A673 (cell line): ENCODE measurements around the gene SCARB1. TPM values are rescaled to one million over a fixed set of nuclear protein-coding genes. Genes with fewer than 3 reads are reported as not detected.

Experiments
- BruUV-seq: library from RNA; stranded (reverse); fragments of 400-500 nt; replicated peaks from 2 replicates; lab custom pipeline; 2021; lab: Mats Ljungman, UMichigan
- CTCF ChIA-PET: fragments of 300-600 bp; sonication (Branson Sonifier 250); formaldehyde crosslinking; loops from one replicate; lab custom pipeline; 2022; ENCODE audit warnings: antibody characterized with exemption; lab: Charles Lee
- POLR2A ChIA-PET: fragments of 300-600 bp; sonication (Branson Sonifier 250); formaldehyde crosslinking; loops from one replicate; lab custom pipeline; 2022; ENCODE audit warnings: antibody characterized with exemption; ENCODE audit not compliant: low non-redundant PET; lab: Charles Lee
- DNase-seq: peaks from one replicate; pipeline ENCODE4 v3.0.0-alpha.2; 2015; ENCODE audit warnings: low spot score
- H3K27ac ChIP-seq: fragments of 200-600 bp; sonication (generic); 2 replicates; pipeline ENCODE4 v1.5.1; 2016; ENCODE audit warnings: mixed run types, low read depth, mild to moderate bottlenecking, mixed read lengths, antibody characterized with exemption, low read length; ENCODE audit not compliant: poor library complexity, severe bottlenecking
- H3K27me3 ChIP-seq: fragments of 200-600 bp; sonication (generic); replicated peaks from 2 replicates; pipeline ENCODE4 v1.6.1; 2017; ENCODE audit warnings: mixed run types, low read depth, mild to moderate bottlenecking, mixed read lengths, antibody characterized with exemption, low read length; ENCODE audit not compliant: insufficient read depth, poor library complexity
- H3K36me3 ChIP-seq: fragments of 200-600 bp; sonication (generic); 2 replicates; pipeline ENCODE4 v1.6.1; 2016; ENCODE audit warnings: mixed run types, mild to moderate bottlenecking, mixed read lengths, antibody characterized with exemption, low read length; ENCODE audit not compliant: insufficient read depth, poor library complexity, severe bottlenecking
- H3K4me1 ChIP-seq: fragments of 200-600 bp; sonication (generic); 2 replicates; pipeline ENCODE4 v1.6.1; 2017; ENCODE audit warnings: mixed run types, mild to moderate bottlenecking, mixed read lengths, antibody characterized with exemption, low read length; ENCODE audit not compliant: insufficient read depth, poor library complexity, severe bottlenecking
- H3K4me3 ChIP-seq: fragments of 200-600 bp; sonication (generic); 2 replicates; pipeline ENCODE4 v1.5.1; 2016; ENCODE audit warnings: low read depth, mixed run types, mild to moderate bottlenecking, mixed read lengths, low read length; ENCODE audit not compliant: poor library complexity, severe bottlenecking
- H3K9me3 ChIP-seq: fragments of 200-600 bp; sonication (generic); 2 replicates; pipeline ENCODE4 v1.6.1; 2016; ENCODE audit warnings: mixed run types, low read depth, mild to moderate bottlenecking, mixed read lengths, antibody characterized with exemption, low read length; ENCODE audit not compliant: poor library complexity, severe bottlenecking
- EZH2 ChIP-seq: fragments of 200-600 bp; sonication (generic); IDR thresholded peaks from 2 replicates; pipeline ENCODE4 v1.6.1; 2017; ENCODE audit warnings: borderline replicate concordance, low read depth, mild to moderate bottlenecking, mixed read lengths, antibody characterized with exemption, low read length; ENCODE audit not compliant: poor library complexity, severe bottlenecking
- intact Hi-C: fragments of 100-400 bp; cut with micrococcal nuclease; formaldehyde crosslinking; loops from one replicate; pipeline ENCODE4 v1.10.0; 2022; ENCODE audit not compliant: unreplicated experiment
- total RNA-seq: library from RNA; stranded (reverse); gene quantifications from 2 replicates; pipeline ENCODE4 v1.2.3, GENCODE V29; 2021
- TF ChIP-seq, protein P1 (sequence below): fragments of 300-800, 200-600 bp; sonication (generic); conservative IDR thresholded peaks from 2 replicates; pipeline ENCODE4 v1.5.1; 2017; ENCODE audit warnings: low read depth, mild to moderate bottlenecking, antibody characterized with exemption, low read length, moderate library complexity, mixed read lengths

Gene SCARB1
- total RNA-seq, 1 experiment from 2014 or later, result 74.6 TPM

GRCh38 chr12:124872068-124872719, 8.5 kb upstream of the SCARB1 start:
- H3K36me3 ChIP-seq, result no peaks in the 10 kb centered on the region
- ChIA-PET CTCF (no interaction called here), POLR2A (no interaction called here)
- no peak overlapping the region for H3K27ac ChIP-seq
- intact Hi-C loops, result no loop called here
- H3K4me3 ChIP-seq, result no peak overlapping the region
- no peaks in the 10 kb centered on the region for H3K27me3 ChIP-seq
- no peaks in the 10 kb centered on the region for H3K4me1 ChIP-seq
- no peak for TF ChIP-seq EZH2
- TF ChIP-seq, protein P1, sequence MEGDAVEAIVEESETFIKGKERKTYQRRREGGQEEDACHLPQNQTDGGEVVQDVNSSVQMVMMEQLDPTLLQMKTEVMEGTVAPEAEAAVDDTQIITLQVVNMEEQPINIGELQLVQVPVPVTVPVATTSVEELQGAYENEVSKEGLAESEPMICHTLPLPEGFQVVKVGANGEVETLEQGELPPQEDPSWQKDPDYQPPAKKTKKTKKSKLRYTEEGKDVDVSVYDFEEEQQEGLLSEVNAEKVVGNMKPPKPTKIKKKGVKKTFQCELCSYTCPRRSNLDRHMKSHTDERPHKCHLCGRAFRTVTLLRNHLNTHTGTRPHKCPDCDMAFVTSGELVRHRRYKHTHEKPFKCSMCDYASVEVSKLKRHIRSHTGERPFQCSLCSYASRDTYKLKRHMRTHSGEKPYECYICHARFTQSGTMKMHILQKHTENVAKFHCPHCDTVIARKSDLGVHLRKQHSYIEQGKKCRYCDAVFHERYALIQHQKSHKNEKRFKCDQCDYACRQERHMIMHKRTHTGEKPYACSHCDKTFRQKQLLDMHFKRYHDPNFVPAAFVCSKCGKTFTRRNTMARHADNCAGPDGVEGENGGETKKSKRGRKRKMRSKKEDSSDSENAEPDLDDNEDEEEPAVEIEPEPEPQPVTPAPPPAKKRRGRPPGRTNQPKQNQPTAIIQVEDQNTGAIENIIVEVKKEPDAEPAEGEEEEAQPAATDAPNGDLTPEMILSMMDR, result no peak
- no peaks in the 10 kb centered on the region for H3K9me3 ChIP-seq
- no peak for DNase-seq
- no TSS peak for BruUV-seq

GRCh38 chr12:124871297-124871696, 7.6 kb upstream of the SCARB1 start:
- CTCF ChIA-PET, result no interaction called here
- Histone ChIP-seq H3K9me3 (no peaks in the 10 kb centered on the region), H3K4me1 (no peaks in the 10 kb centered on the region), H3K27ac (no peak overlapping the region), H3K4me3 (no peak overlapping the region), H3K27me3 (no peaks in the 10 kb centered on the region), H3K36me3 (no peaks in the 10 kb centered on the region)
- POLR2A ChIA-PET, result no interaction called here
- TF ChIP-seq, protein P1, result no peak
- no peak for TF ChIP-seq EZH2
- no peak for DNase-seq
- BruUV-seq, result no TSS peak
- intact Hi-C loops, result no loop called here

DNA sequence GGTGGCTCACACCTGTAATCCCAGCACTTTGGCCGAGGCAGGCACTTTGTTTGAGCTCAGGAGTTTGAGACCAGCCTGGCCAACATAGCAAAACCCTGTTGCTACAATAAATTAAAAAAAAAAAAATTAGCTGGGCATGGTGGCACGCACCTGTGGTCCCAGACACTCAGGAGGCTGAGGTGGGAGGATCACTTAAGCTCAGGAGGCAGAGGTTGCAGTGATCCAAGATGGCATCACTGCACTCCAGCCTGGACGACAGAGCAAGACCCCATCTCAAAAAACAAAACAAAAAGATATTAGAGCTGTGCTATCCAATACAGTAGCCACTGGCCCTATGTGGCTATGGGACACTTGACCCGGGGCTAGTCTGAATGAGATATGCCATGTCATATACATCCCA, 6.9 kb upstream of the SCARB1 start:
- Histone ChIP-seq H3K4me3 (no peak overlapping the region), H3K4me1 (no peaks in the 10 kb centered on the region), H3K27ac (no peak overlapping the region), H3K27me3 (no peaks in the 10 kb centered on the region), H3K9me3 (no peaks in the 10 kb centered on the region), H3K36me3 (no peaks in the 10 kb centered on the region)
- CTCF ChIA-PET, result no interaction called here
- BruUV-seq, result no TSS peak
- no peak for DNase-seq
- POLR2A ChIA-PET, result interaction anchor here (0.6 kb wide), 1 partner anchor 262 kb away, joined by 9 read pairs; no protein-coding TSS in a partner anchor
- no peak for TF ChIP-seq EZH2
- TF ChIP-seq, protein P1, result no peak
- intact Hi-C loops, result no loop called here
